Measurements from ENCODE around the gene RAB37. TPM values are rescaled to one million over a fixed set of nuclear protein-coding genes. Genes with fewer than 3 reads are reported as not detected.

RAB37 gene
- total and polyA plus RNA-seq, 4 experiments from 2014 or later: 23.2 to 52.3 (median 36.8) TPM

DNA sequence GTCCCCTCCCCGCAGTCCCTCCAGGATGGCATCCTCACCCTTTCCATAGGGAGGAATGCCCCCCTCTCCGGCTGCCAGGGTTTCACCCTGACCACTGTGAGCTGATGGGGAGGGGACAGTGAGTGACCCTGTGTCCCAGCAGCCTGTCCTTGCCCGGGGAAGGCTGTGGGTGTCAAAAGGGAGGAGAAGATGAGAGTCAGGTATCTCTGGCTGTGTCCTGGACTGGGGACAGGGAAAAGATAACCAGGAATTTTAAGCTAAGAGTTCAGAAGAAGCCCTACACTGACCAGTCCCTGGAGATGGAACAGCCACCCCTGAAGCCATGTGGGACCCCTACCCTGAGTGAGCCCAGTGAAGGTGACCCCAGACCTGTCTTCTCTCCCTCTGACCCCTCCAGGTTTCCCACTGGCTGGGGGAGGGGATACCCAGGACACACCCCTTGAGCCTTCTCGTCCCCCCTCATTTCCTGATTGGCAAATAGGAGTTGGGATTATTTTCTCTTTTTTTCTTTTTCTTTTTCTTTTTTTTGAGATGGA, 27.8 kb downstream of the RAB37 start:
- Histone ChIP-seq H3K27ac (ENCODE audit: low read depth, low read length) (no peak overlapping the region), H3K9me3 (ENCODE audit: control insufficient read depth in 1 of 2, low read length in 2 of 2) (no peaks in the 10 kb centered on the region), H3K4me3 (ENCODE audit: low read length in 2 of 2) (no peak overlapping the region), H3K4me1 (ENCODE audit: insufficient read depth, low read length) (peaks cover 44% of the 10 kb centered on the region), H3K27me3 (ENCODE audit: insufficient read depth, low read length) (no peaks in the 10 kb centered on the region), H3K36me3 (ENCODE audit: insufficient read depth, low read length) (peaks cover 62% of the 10 kb centered on the region)
- Mint-ChIP-seq H3K4me1 (peaks cover 19 to 56% (median 33%) of the 10 kb centered on the region in 4 donors), H3K9me3 (peaks cover 0 to 2% (median 0%) of the 10 kb centered on the region in 8 donors), H3K27ac (peak overlapping the region in 4 of 7 donors; percentile 17 to 82 (median 52)), H3K4me3 (no peak overlapping the region), H3K36me3 (peaks cover 25 to 47% of the 10 kb centered on the region in 2 donors), H3K27me3 (no peaks in the 10 kb centered on the region)
- ChIA-PET POLR2A (ENCODE audit: partially characterized antibody) (interaction anchor here (1.0 to 8.0 kb wide), 4 partner anchors 11 to 23 kb away, joined by 3 to 217 read pairs (median 6); partner anchors contain the start of genes NAT9 and NHERF1), CTCF (ENCODE audit: partially characterized antibody) (interaction anchor here (0.7 to 1.2 kb wide), 4 partner anchors 15 to 107 kb away, joined by 3 to 7 read pairs (median 4); no protein-coding TSS in a partner anchor)
- peak in 1 of 5 donors; percentile 10 for DNase-seq
- intact Hi-C loops (cut with micrococcal nuclease): no loop called here

DNA sequence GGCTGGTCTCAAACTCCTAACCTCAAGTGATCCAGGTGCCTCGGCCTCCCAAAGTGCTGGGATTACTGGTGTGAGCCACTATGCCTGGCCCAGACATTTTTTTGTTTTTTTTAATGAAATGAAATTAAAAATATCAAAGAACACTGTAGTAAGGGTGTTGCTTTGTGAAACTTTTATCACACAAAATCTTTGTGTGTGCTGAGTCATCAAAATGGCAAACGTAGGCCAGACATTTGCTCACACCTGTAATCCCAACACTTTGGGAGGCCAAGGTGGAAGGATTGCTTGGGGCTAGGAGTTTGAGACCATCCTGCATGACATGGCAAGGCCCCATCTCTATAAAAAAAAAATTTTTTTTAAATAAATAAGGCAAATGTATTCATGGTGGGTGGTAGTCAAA, 29.4 kb downstream of the RAB37 start:
- Mint-ChIP-seq H3K36me3 (peaks cover 28 to 57% of the 10 kb centered on the region in 2 donors), H3K9me3 (peaks cover 0 to 2% (median 0%) of the 10 kb centered on the region in 8 donors), H3K27ac (peak overlapping the region in 3 of 7 donors; percentile 47 to 64 (median 52)), H3K4me3 (no peak overlapping the region), H3K4me1 (peaks cover 17 to 53% (median 31%) of the 10 kb centered on the region in 4 donors), H3K27me3 (no peaks in the 10 kb centered on the region)
- peaks cover 38% of the 10 kb centered on the region for H3K4me1 ChIP-seq (ENCODE audit: insufficient read depth, low read length)
- intact Hi-C loops (cut with micrococcal nuclease): no loop called here
- H3K27me3 ChIP-seq (ENCODE audit: insufficient read depth, low read length): no peaks in the 10 kb centered on the region
- peaks cover 72% of the 10 kb centered on the region for H3K36me3 ChIP-seq (ENCODE audit: insufficient read depth, low read length)
- H3K4me3 ChIP-seq (ENCODE audit: low read length in 2 of 2): no peak overlapping the region
- DNase-seq: peak in 1 of 5 donors; percentile 7
- ChIA-PET POLR2A (ENCODE audit: partially characterized antibody) (interaction anchor here (1.1 to 17.0 kb wide), 4 partner anchors 10 to 107 kb away, joined by 3 to 489 read pairs (median 6); partner anchors contain the start of genes FDXR, NAT9 and NHERF1), CTCF (ENCODE audit: partially characterized antibody) (interaction anchor here (0.9 to 2.8 kb wide), 4 partner anchors 13 to 24 kb away, joined by 3 to 19 read pairs (median 5); no protein-coding TSS in a partner anchor)
- no peaks in the 10 kb centered on the region for H3K9me3 ChIP-seq (ENCODE audit: control insufficient read depth in 1 of 2, low read length in 2 of 2)
- H3K27ac ChIP-seq (ENCODE audit: low read depth, low read length): no peak overlapping the region

DNA sequence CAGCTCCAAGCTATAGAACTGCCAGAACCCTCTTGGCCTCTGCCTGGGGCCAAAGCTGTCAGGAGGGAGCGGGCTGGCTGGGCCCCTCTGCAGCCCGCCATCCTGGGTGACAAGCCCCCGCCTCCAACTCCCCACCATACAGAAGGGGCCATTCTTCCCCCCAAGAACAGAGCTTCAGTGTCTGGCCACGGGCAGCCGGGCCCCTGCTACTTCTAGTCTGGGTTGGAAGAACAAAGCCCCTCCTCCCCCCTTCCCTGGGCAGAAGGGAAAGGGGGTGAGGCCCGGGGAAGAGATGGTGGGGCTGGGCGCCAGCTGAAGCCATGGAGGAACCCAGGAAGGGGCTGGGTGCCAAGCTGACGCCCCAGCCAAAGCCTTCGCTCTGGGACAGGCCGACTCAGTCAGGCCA, 30.1 kb downstream of the RAB37 start:
- peaks cover 28 to 62% of the 10 kb centered on the region in 2 donors for H3K36me3 Mint-ChIP-seq
- no peak overlapping the region for H3K4me3 Mint-ChIP-seq
- peak in 1 of 5 donors; percentile 28 for DNase-seq
- no peak overlapping the region for H3K4me3 ChIP-seq (ENCODE audit: low read length in 2 of 2)
- intact Hi-C loops (cut with micrococcal nuclease): no loop called here
- H3K4me1 ChIP-seq (ENCODE audit: insufficient read depth, low read length): peaks cover 31% of the 10 kb centered on the region
- ChIA-PET CTCF (ENCODE audit: partially characterized antibody) (interaction anchor here (0.8 to 2.8 kb wide), 6 partner anchors 12 to 110 kb away, joined by 3 to 19 read pairs (median 4); no protein-coding TSS in a partner anchor), POLR2A (ENCODE audit: partially characterized antibody) (interaction anchor here (1.1 to 17.0 kb wide), 4 partner anchors 9 to 106 kb away, joined by 3 to 489 read pairs (median 4); partner anchors contain the start of genes FDXR, NAT9 and NHERF1)
- H3K9me3 Mint-ChIP-seq: peaks cover 0 to 2% (median 0%) of the 10 kb centered on the region in 8 donors
- H3K4me1 Mint-ChIP-seq: peaks cover 16 to 50% (median 29%) of the 10 kb centered on the region in 4 donors
- peaks cover 78% of the 10 kb centered on the region for H3K36me3 ChIP-seq (ENCODE audit: insufficient read depth, low read length)
- no peaks in the 10 kb centered on the region for H3K27me3 Mint-ChIP-seq
- no peaks in the 10 kb centered on the region for H3K9me3 ChIP-seq (ENCODE audit: control insufficient read depth in 1 of 2, low read length in 2 of 2)
- H3K27ac ChIP-seq (ENCODE audit: low read depth, low read length): no peak overlapping the region
- peak overlapping the region in 2 of 7 donors; percentile 64 to 81 for H3K27ac Mint-ChIP-seq
- no peaks in the 10 kb centered on the region for H3K27me3 ChIP-seq (ENCODE audit: insufficient read depth, low read length)

DNA sequence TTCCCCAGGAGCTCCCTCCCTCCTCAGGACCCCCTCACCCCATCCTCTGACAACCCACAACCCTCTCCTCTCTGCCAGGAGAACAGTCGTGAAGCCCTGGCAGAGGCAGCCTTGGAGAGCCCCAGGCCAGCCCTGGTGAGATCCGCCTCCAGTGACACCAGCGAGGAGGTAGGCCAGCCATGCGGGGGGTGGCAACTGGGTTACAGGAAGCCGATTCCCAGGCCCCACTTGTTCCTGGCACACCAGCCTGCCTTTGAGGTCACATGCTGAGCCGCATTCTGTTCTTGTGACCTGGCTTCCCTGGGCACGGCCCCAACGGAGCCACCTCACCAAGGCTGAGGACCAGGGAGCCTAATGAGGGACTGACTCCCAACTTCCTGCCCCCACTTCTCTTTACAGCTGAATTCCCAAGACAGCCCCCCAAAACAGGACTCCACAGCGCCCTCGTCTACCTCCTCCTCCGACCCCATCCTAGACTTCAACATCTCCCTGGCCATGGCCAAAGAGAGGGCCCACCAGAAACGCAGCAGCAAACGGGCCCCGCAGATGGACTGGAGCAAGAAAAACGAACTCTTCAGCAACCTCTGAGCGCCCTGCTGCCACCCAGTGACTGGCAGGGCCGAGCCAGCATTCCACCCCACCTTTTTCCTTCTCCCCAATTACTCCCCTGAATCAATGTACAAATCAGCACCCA, 31.2 kb downstream of the RAB37 start:
- peaks cover 16 to 54% (median 29%) of the 10 kb centered on the region in 4 donors for H3K4me1 Mint-ChIP-seq
- peaks cover 31 to 67% of the 10 kb centered on the region in 2 donors for H3K36me3 Mint-ChIP-seq
- POLR2A ChIA-PET (ENCODE audit: partially characterized antibody): interaction anchor here (13.7 to 17.0 kb wide), 2 partner anchors 14 to 30 kb away, joined by 195 to 489 read pairs; partner anchors contain the start of genes NHERF1 and RAB37
- H3K4me3 ChIP-seq (ENCODE audit: low read length in 2 of 2): no peak overlapping the region
- no peaks in the 10 kb centered on the region for H3K27me3 ChIP-seq (ENCODE audit: insufficient read depth, low read length)
- CTCF ChIA-PET (ENCODE audit: partially characterized antibody): interaction anchor here (0.8 to 2.8 kb wide), 6 partner anchors 9 to 111 kb away, joined by 3 to 19 read pairs (median 4); no protein-coding TSS in a partner anchor
- no peaks in the 10 kb centered on the region for H3K9me3 ChIP-seq (ENCODE audit: control insufficient read depth in 1 of 2, low read length in 2 of 2)
- H3K27me3 Mint-ChIP-seq: no peaks in the 10 kb centered on the region
- intact Hi-C loops (cut with micrococcal nuclease): no loop called here
- H3K9me3 Mint-ChIP-seq: peaks cover 0 to 2% (median 0%) of the 10 kb centered on the region in 8 donors
- peaks cover 23% of the 10 kb centered on the region for H3K4me1 ChIP-seq (ENCODE audit: insufficient read depth, low read length)
- DNase-seq: peak in 1 of 5 donors; percentile 9
- no peak overlapping the region for H3K27ac ChIP-seq (ENCODE audit: low read depth, low read length)
- peaks cover 87% of the 10 kb centered on the region for H3K36me3 ChIP-seq (ENCODE audit: insufficient read depth, low read length)
- H3K4me3 Mint-ChIP-seq: no peak overlapping the region
- peak overlapping the region; percentile 48 to 86 (median 77) for H3K27ac Mint-ChIP-seq

DNA sequence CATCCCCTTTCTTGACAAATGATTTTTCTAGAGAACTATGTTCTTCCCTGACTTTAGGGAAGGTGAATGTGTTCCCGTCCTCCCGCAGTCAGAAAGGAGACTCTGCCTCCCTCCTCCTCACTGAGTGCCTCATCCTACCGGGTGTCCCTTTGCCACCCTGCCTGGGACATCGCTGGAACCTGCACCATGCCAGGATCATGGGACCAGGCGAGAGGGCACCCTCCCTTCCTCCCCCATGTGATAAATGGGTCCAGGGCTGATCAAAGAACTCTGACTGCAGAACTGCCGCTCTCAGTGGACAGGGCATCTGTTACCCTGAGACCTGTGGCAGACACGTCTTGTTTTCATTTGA, 31.7 kb downstream of the RAB37 start:
- Mint-ChIP-seq H3K4me1 (peaks cover 16 to 57% (median 30%) of the 10 kb centered on the region in 4 donors), H3K36me3 (peaks cover 31 to 70% of the 10 kb centered on the region in 2 donors), H3K27me3 (no peaks in the 10 kb centered on the region), H3K4me3 (no peak overlapping the region), H3K27ac (peak overlapping the region; percentile 48 to 86 (median 77)), H3K9me3 (peaks cover 0 to 2% (median 0%) of the 10 kb centered on the region in 8 donors)
- H3K27me3 ChIP-seq (ENCODE audit: insufficient read depth, low read length): no peaks in the 10 kb centered on the region
- intact Hi-C loops (cut with micrococcal nuclease): no loop called here
- peaks cover 22% of the 10 kb centered on the region for H3K4me1 ChIP-seq (ENCODE audit: insufficient read depth, low read length)
- no peaks in the 10 kb centered on the region for H3K9me3 ChIP-seq (ENCODE audit: control insufficient read depth in 1 of 2, low read length in 2 of 2)
- ChIA-PET POLR2A (ENCODE audit: partially characterized antibody) (interaction anchor here (1.3 to 17.0 kb wide), 3 partner anchors 15 to 112 kb away, joined by 7 to 489 read pairs (median 195); partner anchors contain the start of genes NHERF1 and RAB37), CTCF (ENCODE audit: partially characterized antibody) (interaction anchor here (0.7 to 13.9 kb wide), 8 partner anchors 8 to 111 kb away, joined by 3 to 181 read pairs (median 66); partner anchors contain the start of gene RAB37)
- no peak overlapping the region for H3K27ac ChIP-seq (ENCODE audit: low read depth, low read length)
- H3K4me3 ChIP-seq (ENCODE audit: low read length in 2 of 2): no peak overlapping the region
- DNase-seq: peak in 1 of 5 donors; percentile 6
- H3K36me3 ChIP-seq (ENCODE audit: insufficient read depth, low read length): peaks cover 87% of the 10 kb centered on the region

DNA sequence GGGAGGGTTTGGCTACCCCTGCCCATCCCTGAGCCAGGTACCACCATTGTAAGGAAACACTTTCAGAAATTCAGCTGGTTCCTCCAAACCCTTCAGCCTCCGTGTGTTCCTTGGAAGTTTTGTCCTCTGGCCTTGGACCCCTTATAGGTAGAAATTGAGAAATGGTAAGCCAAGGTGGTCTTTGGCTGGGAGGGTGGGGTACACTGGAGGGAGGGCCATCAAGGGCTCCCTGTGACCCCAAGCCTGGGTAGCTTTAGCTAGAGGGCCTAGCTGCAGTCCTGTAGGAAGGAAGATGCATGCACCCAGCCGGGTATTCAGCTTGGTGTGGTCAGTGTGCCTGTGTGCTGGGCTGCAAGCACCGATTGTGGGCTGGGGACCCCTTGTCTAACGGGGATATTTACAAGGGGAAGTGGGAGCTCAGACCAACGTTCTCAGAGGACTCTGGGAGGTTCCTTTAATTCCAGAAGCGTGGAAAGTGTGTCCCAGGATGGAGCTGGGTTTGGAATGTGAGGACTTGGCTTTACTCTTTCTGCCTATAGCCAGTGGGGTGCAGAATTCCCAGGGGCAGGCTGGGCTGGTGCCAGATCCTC, 32.3 kb downstream of the RAB37 start:
- ChIA-PET POLR2A (ENCODE audit: partially characterized antibody) (interaction anchor here (1.3 to 17.0 kb wide), 5 partner anchors 11 to 112 kb away, joined by 7 to 489 read pairs (median 24); partner anchors contain the start of genes FDXR, NHERF1 and RAB37), CTCF (ENCODE audit: partially characterized antibody) (interaction anchor here (0.7 to 13.9 kb wide), 12 partner anchors 8 to 112 kb away, joined by 3 to 181 read pairs (median 6); partner anchors contain the start of genes FDXR and RAB37)
- DNase-seq: peak in 1 of 5 donors; percentile 27
- Histone ChIP-seq H3K36me3 (ENCODE audit: insufficient read depth, low read length) (peaks cover 85% of the 10 kb centered on the region), H3K9me3 (ENCODE audit: control insufficient read depth in 1 of 2, low read length in 2 of 2) (no peaks in the 10 kb centered on the region), H3K27ac (ENCODE audit: low read depth, low read length) (no peak overlapping the region), H3K27me3 (ENCODE audit: insufficient read depth, low read length) (no peaks in the 10 kb centered on the region), H3K4me1 (ENCODE audit: insufficient read depth, low read length) (peaks cover 21% of the 10 kb centered on the region), H3K4me3 (ENCODE audit: low read length in 2 of 2) (no peak overlapping the region)
- intact Hi-C loops (cut with micrococcal nuclease): no loop called here
- Mint-ChIP-seq H3K27me3 (no peaks in the 10 kb centered on the region), H3K36me3 (peaks cover 34 to 71% of the 10 kb centered on the region in 2 donors), H3K4me3 (no peak overlapping the region), H3K9me3 (peaks cover 0 to 2% (median 0%) of the 10 kb centered on the region in 8 donors), H3K4me1 (peaks cover 19 to 62% (median 34%) of the 10 kb centered on the region in 4 donors), H3K27ac (peak overlapping the region in 2 of 7 donors; percentile 57 to 75)

Data from CD4-positive, alpha-beta memory T cell (primary cell).